ENCODE results near the gene AUH.

AUH gene

DNA sequence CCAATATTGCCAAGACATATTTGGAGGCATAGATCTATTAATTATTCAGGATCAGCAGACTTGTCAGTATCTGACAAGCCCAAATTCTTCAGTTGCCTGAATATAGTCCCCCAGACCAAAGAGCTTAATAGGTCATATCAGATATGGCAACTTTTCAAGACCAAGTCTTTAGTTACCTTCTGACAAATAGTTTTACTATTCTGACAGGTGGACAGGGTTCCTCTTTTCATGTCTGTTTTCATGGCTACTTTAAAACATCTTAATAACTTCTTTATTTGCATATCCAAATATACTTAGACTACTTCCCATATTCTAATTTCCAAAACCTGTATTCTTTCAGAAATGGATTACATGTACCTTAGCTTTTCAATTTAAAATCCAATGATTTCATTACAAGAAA lies 65.4 kb downstream of the AUH start:
- DNase-seq (ENCODE audit: low read depth, low spot score): no peak

DNA sequence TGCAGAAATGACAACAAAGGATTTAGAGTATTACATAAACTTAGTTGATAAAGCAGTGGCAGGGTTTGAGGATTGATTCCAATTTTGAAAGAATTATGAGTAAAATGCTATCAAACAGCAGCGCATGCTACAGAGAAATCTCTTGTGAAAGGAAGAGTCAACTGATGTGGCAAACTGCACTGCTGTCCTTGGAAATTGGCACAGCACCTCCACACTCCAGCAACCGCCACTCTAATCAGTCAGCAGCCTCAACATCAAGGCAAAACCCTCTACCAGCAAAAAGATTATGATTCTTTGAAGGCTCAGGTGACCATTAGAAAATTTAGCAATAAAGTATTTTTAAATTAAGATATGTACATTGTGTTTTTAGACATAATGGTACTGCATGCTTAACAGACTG lies 66.4 kb downstream of the AUH start:
- DNase-seq (ENCODE audit: low read depth, low spot score): no peak

DNA sequence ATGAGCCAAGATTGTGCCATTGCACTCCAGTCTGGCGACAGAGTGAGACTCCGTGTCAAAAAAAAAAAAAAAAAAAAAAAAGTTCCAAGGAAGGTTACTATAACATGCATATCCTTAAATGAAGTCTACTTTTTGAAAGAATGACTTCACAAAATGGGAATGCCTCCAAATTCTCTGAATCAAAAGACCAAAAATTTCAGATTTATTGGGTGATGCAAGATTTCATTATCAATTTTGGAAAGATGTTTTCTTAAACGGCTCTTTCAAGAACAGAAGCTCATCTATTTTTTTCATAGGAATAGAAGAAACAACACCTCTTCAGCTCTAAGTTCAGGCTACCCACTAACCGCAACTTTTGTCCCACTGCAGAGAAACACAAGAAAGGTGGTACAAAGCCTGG lies 69.9 kb downstream of the AUH start:
- no peak for DNase-seq (ENCODE audit: low read depth, low spot score)

DNA sequence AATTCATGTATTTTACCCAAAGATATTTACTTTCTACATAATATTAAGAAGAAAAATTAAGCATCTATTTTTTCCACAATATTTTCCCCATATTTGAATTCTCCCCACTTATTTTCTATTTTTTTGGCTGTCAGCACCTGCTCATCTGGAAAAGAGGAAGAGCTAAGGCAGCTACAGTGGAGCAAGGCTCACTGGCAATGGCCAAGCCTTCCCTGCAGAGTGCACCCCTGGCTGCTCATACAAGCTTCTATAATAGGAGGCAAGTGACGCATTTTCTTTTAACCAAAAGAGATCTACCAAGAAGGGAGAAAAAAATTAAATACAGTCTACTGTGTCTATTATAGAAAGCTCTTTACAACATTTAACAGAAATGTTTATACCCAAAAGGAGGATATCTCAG lies 72.5 kb downstream of the AUH start:
- no peak for DNase-seq (ENCODE audit: low read depth, low spot score)

DNA sequence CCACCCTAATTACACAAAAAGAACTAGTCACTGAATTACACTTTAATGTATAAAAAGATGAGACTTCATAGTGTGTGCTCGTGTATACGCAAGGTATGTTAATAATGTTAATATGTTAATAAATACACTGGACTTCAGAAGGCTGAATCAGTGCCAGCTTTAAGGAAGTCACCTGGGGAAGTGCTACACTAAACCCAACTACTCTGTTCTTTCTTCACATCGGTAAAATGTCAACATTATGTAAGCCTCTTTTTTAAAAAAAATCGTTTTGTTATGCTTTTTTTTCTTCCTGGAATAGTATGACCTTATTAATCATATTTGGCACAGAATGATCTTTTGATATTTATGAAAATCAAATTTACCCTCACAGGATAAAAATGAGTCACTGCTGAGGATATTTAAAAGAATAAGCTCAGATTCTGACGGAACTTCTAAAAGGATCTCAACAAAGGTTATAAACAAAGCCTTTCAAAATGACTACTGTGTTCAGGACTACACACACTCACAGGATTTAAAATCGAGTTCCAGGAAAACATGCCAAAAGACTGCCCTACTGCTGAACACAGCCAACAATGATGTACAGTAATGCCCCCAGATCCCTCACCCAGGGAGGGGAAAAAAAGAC lies 75.9 kb downstream of the AUH start:
- DNase-seq (ENCODE audit: low read depth, low spot score): no peak

DNA sequence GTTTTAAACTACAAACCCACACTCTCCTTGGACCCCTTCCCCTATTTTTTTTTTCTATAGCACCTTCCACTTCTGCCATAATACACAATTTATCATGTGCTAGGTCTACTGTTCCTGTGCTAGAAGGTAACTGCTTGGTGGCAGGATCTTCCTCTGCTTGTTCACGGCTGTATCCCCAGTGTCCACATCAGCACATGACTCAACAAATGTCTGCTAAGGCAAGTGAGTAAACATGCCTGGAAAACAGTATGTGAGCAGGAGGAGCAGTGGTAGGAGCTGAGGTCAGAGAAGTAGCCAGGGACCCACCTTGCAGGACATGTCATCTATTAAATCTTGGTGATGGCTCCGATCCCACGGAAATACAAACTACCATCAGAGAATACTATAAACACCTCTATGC lies 79.4 kb downstream of the AUH start:
- DNase-seq (ENCODE audit: low read depth, low spot score): no peak

DNA sequence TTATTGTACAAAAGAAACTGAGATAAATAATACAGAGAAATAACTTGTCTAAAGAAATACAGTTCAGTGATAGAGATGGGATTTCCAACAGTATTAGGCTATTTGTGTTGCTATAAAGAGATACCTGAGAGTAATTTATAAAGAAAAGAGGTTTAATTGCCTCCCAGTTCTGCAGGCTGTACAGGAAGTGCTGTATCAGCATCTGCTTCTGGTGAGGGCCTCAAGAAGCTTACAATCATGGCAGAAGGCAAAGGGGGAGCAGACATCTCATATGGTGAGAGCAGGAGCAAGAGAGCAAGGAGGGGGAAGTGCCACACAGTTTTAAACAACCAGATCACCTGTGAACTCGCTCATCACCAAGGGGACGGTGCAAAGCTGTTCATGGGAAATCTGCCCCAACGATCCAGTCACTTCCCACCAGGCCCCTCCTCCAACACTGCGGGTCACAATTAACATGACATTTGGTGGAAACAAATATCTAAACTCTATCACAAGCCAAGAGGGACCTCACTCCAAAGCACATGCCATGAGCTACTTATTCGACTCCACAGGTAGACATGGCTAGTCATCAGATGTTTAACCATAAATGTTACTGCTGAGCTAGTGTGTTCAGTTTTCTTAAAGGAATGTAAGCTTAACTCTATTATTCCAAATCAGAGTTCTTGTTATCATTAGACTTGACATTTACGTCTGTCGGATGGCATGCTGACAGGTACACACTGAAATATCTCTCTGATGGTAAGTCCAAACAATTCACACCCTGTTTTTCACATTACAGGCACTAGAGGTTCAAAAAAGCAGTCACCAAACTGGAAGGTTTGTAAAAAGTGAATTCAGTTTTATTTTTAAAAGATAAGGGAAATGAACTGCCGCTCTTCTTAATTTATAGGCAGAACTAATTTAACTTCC lies 82.2 kb downstream of the AUH start:
- no peak for DNase-seq (ENCODE audit: low read depth, low spot score)

DNA sequence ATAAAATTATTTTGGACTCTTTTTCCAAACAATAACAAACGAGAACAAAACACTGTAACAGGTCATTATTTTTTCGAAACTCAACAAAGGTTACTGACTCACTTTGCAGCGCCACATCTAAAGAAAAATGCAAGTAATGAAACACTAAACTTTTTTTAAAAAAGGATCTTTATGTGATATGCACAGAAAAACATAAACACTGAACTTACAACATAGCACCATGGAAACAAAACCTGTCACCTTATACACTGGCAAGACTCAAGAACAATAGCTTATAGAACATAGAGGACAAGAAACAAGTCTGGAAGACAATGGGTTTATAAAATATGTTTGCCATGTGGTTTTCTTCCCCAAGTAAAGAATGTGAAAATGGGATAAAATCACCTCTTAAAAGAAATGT lies 85.2 kb downstream of the AUH start:
- no peak for DNase-seq (ENCODE audit: low read depth, low spot score)

DNA sequence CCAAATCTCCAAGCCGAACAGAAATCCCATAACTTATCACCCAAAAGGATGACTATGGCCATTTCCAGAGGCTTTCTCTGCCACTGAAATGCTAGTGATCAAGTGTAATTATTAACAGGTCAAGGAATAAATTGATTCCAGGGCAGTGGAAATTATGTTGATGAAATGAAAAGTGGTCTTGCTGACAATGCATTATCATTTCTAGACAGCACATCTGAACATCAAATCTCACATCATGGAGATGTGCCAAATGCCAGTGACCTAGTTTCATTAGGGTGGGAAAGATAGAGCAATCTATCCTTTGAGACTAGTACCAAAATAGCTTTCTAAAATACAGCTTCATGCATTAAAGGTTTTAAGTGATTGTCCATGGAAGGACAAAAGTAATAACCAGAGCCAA lies 86.1 kb downstream of the AUH start:
- no peak for DNase-seq (ENCODE audit: low read depth, low spot score)

DNA sequence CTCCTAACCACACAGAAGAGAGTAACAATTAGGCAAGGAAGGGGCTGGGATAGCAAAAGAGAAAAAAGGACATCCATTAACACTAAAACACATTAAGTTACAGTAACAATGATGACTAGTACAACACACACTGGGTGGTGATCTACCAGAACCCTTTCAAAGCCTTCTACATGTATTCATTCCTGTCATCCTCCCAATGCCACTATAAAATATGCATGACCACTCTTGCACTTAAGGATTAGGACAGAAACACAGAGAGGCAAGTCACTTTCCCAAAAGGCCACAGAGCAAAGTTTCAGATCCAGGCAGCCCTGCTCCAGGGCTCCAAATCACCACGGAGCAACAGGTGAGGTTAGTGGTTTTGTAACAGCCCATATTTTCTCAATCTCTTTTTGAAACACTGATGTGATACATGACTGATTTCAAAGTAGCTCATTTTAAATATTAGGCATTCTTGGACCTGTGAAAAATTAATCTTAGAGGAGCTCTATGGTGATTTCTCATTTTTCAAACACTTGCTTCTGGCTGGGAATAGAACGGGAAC lies 86.7 kb downstream of the AUH start:
- DNase-seq (ENCODE audit: low read depth, low spot score): no peak

DNA sequence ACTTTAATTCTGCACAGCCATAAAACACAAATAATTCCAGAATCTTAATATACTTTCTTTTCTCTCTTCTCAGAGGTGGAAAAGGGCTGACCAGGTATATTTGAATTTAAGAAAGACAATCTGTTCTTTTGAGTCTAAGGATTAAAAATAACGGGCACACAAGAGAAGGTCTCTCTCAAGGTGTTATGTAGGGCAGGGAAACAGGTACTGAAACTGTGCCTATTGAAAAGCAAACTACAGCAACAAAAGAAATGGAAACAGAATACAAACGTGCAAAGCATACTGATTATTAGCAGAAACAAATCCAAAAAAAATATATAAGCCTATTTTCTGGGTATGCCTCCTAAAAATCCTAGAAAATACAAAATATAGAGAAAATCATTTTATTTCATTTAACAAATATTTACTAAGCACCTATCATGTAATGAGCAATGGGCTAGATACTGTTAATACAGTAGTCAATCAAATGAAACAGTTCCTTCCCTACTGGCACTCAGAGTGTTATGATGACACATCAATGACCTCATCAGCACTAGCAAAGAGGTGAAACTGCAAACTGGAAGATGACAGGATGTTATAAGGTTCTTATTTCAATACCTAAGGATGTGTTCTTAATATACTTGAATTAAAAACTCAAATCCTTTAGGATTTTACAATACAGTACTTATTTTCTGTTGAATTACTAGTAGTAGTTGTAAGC lies 87.7 kb downstream of the AUH start:
- no peak for DNase-seq (ENCODE audit: low read depth, low spot score)

DNA sequence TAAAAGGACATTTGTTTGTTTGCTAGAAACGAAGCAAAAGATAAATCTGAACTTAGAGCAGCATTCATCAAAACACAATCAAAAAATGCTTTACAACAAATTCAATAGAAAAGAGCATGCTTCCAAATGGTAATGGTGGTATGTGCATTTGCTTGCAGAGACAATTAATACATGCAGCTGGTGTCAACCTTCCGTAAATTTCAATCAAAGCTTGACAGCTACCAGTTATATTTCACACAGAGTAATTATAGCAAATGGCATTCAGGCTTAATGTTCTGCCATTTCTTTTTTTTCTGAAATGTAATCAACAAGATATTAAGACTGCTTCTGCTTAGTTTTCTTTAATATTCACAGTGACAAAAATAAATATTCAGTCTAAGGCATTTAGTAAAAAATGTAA lies 90.6 kb downstream of the AUH start:
- DNase-seq (ENCODE audit: low read depth, low spot score): no peak

DNA sequence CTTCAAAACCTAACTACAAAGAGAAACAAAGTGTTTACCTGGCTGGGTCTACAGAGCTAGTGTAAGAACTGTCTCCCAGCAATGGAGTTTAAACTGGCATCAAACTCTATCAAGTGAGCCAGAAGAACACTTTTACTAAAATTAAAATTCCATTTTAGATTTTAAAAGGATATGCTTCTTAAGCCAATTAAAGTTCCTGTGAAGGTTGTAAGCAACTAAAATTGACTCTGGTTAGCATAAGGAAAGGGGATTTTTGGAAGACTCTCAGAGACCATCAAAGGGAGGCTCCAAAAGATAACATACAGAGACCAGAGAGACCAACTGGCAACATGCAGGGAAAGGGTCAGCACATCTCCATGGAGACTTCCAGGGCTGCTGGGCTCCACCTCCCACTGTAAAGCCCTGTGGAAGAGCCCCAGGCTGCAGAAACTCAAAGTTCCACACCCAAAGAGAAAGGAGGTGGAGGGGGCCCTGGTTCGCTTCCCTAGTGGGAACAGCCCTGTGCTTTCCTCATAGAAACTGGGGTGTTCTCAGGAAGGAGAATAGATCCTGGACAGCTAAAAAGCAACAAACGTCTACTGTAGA lies 91.7 kb downstream of the AUH start:
- DNase-seq (ENCODE audit: low read depth, low spot score): no peak

DNA sequence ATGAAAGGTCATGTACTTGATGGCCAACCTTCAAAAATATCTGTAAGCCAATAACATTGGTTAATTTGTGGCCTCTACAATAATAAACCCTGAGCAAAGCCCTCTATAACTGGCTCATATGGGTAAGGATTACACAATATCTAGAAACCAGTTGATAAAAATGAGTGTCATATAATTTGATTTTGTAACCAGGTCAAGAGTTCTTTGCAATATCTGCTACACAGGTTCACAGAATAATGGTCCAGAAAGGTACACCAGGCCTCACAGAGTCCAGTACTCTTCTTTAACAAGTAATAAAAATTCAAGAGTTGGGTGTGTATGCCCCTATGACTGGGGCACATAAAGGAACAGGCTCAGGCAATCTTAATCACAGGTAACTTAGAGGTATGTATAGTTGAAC lies 95.3 kb downstream of the AUH start:
- no peak for DNase-seq (ENCODE audit: low read depth, low spot score)

DNA sequence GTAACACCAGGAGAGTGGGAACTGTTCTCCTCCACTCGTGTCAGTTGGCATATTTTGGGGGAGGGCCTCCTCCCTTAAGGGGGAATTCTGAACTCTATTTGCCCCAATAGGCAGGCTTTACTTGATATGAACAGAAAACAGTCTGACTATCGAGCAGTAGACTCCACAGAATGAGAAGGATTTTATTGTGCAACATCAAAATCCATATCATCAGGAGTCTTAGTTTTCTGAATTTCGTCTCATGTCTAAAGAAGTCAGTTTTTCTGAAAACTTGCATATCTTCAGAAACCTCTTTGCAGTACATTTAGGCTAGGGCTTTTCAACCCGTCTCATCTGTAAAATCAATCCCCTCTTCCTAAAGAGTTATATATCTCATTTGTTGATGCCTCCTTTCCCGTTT lies 96.2 kb downstream of the AUH start:
- DNase-seq (ENCODE audit: low read depth, low spot score): no peak

DNA sequence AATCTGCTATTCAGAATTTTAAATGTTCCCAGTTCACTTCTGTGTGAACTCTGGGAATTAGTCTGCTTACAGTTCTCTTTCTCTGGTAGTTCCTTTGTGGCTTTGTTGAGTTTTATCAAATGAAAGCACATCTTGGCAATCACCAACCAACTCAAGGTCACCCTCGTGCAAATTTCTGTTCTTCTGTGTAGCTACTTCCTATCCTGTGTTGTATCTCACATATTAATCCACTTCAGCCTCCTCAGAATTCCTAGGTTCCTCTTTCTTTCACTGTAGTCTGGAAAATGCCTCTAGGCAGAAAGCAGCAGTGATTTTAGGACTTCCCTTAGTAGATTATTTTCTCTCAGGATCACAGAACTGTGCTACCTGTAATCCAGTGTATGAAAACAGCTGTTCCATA lies 100.3 kb downstream of the AUH start:
- no peak for DNase-seq (ENCODE audit: low read depth, low spot score)

DNA sequence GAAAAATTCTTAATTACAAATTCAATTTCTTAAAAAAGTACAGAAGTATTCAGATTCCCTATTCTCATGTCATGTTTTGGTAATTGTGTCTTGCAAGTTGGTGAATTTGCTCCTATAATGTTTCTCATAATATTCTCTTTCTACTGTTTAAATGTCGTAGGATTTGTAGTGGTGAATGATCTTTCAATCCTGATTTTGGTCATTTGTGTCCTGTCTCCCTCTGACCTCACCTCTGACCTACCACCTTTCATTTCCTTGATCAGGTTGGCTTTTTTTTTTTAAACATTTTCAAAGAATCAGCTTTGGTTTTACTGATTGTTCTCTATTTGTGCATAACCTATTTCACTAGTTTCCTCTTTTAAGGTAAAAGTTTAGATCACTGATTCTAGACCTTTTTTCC lies 102.6 kb downstream of the AUH start:
- no peak for DNase-seq (ENCODE audit: low read depth, low spot score)

DNA sequence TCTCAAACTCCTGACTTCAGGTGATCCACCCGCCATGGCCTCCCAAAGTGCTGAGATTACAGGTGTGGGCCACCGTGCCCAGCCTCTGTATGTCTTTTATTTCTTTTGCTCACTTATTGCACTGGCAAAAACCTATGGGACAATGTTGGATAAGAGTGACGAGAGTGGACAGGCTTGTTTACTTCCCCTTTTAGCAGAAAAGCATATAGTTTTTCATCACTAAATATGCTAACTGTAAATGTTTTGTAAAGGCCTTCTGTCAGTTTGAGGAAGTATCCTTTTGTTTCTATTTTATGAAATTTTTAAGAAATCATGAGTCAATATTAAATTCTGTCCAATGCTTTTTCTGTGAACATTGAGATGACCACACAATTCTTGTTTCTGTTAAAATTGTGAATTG lies 103.3 kb downstream of the AUH start:
- no peak for DNase-seq (ENCODE audit: low read depth, low spot score)

DNA sequence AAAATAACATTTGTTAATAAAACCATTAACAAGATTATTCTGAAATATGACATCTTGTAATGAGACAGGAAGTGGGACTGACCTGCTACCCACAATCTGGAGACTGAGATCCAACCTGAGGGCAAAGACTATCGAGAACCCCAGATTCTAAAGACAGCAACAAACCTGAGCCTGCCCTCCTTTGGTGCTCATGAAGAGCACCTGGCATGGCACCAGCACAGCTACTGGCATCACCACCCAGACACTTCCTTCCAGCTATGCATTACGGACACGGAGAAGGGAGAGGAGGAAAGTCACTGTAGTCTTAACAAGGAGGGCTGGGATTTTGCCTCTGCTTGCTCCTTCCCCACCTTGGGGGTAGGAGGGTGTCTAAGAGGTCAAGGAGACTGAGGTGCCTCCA lies 105.5 kb downstream of the AUH start:
- DNase-seq (ENCODE audit: low read depth, low spot score): no peak

DNA sequence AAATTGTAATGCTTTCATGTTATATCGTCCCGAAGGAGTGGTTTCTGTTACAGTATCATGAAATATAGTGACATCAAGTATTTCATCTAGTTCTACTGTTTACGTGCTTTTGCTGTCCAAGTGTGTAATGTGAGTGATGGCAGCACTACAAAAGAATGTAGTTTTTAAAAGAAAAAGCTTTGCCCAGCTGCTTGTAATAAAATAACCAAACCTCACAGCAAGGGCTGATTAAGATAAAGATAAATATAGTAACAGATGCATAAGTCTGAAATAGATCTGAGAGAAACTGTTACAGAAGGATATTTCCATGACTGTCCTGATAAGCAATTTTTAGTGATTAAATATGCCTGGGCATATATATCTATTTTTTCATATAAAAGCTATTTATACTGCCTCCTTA lies 106.4 kb downstream of the AUH start:
- no peak for DNase-seq (ENCODE audit: low read depth, low spot score)

DNA sequence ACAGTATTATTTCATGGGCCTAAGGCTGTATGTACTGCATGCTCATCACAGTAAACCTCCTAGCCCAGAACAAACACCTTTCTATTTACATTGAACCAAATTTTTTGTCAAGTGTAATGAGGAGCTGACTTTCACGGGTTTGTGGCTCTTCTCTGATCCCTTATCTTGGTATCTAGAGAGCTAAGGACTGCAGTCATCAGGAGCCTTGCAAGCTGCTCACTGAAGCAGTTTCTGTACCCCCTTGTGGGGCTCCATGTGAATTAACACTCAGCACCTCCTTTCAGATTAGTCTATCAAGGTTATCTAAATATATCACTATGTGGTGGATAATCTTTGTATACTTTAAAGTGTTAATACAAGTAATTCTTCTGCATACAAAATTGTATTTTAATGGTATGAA lies 108.2 kb downstream of the AUH start:
- DNase-seq (ENCODE audit: low read depth, low spot score): no peak

DNA sequence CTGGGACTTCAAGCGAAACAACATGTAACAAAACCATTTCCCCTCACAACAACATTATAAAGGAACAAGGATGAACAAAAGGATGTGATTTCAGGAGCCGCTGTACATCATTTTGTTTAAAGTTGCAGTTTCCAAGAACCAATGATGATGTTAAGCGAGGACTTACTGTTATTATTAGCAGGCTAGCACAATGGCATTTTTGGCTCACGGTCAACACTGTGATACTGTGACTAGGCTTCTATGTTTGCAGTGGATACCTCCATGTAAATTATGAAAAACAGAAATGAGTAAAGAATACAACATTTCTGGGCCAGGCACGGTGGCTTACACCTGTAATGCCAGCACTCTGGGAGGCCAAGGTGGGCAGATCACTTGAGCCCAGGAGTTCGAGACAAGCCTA lies 113.0 kb downstream of the AUH start:
- DNase-seq (ENCODE audit: low read depth, low spot score): no peak

All from activated naive CD8-positive, alpha-beta T cell treated with anti-CD3 and anti-CD28 coated beads, Interleukin-2, amount 50 U/mL, for 16 hours (primary cell).